HG02678 (cell line): ENCODE measurements around the gene ZMYND10.
"Not testable (repeated sequence)": the region's sequence is repeated elsewhere in the genome, so short reads cannot be mapped to it uniquely, and the experiment has no call there.

Source experiments
- ATAC-seq: cut with Tn5 transposase; IDR thresholded peaks from one replicate; pipeline ENCODE4 v1.9.1; 2021; ENCODE audit warnings: mild to moderate bottlenecking, moderate library complexity; ENCODE audit not compliant: unreplicated experiment

The ZMYND10 gene

GRCh38 chr3:50312041-50312440 is 33.5 kb downstream of the ZMYND10 start:
- not testable (repeated sequence) for ATAC-seq

GRCh38 chr3:50304601-50305000 is 40.9 kb downstream of the ZMYND10 start:
- no peak for ATAC-seq

- ATAC-seq = no peak
Observed at GRCh38 chr3:50303013-50303815, 42.3 kb downstream of the ZMYND10 start, which contains the start of gene HYAL1. Gene HYAL1 (minus strand): TSS chr3:50303574. CDS start chr3:50302956, 618 bp downstream.

GRCh38 chr3:50302095-50303012 is 43.2 kb downstream of the ZMYND10 start:
- ATAC-seq = no peak

GRCh38 chr3:50300681-50301254 is 44.8 kb downstream of the ZMYND10 start:
- ATAC-seq = no peak

GRCh38 chr3:50299929-50300680 is 45.4 kb downstream of the ZMYND10 start:
- ATAC-seq = no peak

- no peak for ATAC-seq
Observed at GRCh38 chr3:50299638-50299928, 45.9 kb downstream of the ZMYND10 start.

GRCh38 chr3:50298836-50299637 is 46.5 kb downstream of the ZMYND10 start, which contains the start of the genes HYAL3 and NAA80:
Gene HYAL3 (minus strand): TSS chr3:50299405. CDS start chr3:50295602, 3,803 bp downstream.
Gene NAA80 (minus strand): TSS chr3:50299405. CDS start chr3:50297463, 1,942 bp downstream.
- peak; percentile 86 for ATAC-seq

- no peak for ATAC-seq
Observed at GRCh38 chr3:50297896-50298725, 47.4 kb downstream of the ZMYND10 start.

GRCh38 chr3:50297384-50297775 is 48.2 kb downstream of the ZMYND10 start:
- ATAC-seq = no peak

GRCh38 chr3:50296721-50297383 is 48.7 kb downstream of the ZMYND10 start:
- ATAC-seq = no peak

GRCh38 chr3:50295553-50296431 is 49.7 kb downstream of the ZMYND10 start:
- ATAC-seq = no peak

GRCh38 chr3:50294492-50295403 is 50.8 kb downstream of the ZMYND10 start:
- no peak for ATAC-seq

- no peak for ATAC-seq
Observed at GRCh38 chr3:50294089-50294488, 51.4 kb downstream of the ZMYND10 start.

GRCh38 chr3:50293079-50293801 is 52.3 kb downstream of the ZMYND10 start:
- no peak for ATAC-seq
